Measurements from ENCODE around the gene MAPKAP1.

MAPKAP1 gene

DNA sequence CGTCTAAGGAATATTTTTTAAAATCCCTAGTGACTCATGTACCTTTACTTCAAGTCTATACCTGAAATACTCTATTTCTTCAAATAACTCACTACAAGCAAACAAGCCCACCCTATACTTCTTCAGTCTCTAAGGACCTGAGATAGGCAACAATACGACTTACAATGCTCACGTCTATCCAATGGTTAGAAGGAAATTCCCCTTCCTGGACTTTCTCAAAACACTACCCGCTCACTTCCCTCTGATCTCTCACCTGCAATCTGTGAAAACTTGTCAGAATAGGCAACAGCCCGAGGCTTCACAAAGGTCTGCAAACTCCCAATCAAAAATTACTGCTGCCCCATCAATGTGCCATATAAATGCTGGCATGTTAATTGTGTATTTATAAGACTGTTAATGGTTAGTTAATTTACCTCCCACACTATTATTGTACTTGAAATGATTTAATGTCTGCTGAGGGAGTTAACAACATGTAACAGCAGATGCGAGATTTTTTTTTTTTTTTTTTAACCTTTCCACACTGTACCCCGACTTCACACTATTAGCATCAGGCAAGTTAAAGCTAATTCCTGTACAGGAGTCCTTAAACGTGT lies 27.3 kb downstream of the MAPKAP1 start:
- no peak for DNase-seq (ENCODE audit: low read depth in 3 of 3, low spot score in 1 of 3)

DNA sequence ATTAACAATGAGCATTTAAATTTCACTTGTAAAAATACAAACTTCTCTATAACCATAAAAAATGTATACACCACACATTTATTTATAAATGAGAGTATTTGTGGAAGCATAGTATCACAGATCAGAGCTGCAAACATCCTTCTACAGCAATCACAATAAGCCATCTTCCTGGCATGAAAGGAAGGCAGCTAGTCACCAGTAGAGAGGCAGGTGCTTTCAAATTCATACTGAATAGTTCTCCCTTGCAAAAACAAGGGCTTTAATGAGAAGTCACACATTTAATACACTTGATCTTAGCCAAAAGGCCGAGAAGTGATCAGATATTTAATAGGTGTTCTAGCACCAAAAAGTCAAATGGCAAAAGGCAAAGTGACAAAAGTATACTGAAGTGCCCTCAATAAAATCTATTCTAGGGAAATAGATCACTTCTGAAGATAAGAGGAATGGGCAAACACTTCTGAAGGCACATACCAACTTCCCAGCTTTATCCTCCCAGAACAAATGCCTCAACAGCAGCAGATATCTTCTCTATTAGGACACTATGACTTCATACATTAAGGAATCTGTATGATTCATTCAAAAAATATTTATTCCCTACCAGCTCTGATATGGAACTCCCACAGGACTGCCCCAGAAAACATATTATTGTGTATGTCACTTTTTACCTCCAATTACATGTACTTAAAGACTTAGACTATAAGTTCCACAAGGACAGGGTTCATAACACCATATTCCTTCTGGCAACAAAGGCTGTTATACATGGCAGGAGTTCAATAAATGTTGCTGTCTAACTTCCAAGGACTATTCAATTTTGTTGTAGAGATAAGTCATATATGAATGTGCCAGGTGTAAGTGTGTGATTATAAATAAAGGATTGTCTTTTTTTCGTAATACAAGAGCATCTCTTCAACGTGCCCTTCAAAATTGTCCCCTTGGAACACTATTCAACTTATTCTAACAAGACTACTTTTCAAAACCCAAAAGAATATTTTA lies 31.7 kb downstream of the MAPKAP1 start:
- no peak for DNase-seq (ENCODE audit: low read depth in 3 of 3, low spot score in 1 of 3)

DNA sequence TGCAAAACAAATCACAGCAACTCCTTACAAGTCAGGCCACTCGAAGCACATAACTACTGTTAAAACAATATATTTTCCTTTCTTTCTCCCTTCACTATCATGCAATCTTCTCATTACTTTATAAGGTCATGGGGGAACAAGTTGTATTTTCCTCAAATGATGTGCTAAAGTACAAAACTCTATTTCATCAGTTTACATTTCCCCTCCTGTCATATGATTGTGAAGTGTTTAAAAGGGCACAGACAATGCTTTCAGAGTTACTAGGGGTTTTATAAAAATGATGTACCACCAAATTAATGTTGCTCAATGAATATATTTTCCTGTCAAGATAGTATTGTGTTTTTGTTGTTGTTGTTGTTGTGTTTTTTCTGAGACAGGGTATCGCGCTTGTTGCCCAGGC lies 34.1 kb downstream of the MAPKAP1 start:
- no peak for DNase-seq (ENCODE audit: low read depth in 3 of 3, low spot score in 1 of 3)

DNA sequence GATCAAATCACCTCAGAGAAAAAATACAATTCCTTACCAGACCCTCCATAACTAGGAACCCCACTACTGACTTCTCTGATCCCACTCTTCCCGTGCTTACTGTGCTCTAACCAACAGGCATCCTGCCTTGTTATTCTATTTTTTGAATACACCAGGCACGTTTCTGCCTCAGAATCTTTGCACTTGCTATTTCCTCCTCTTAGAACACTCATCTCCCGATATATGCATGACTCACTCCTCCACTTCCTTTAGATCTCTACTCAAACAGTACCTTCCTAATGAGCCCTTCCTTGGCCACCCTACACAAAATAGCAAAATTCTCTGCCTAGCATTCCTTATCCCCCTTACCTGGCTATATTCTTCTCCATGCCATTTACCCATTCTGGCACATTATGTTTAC lies 43.9 kb downstream of the MAPKAP1 start:
- no peak for DNase-seq (ENCODE audit: low read depth in 3 of 3, low spot score in 1 of 3)

DNA sequence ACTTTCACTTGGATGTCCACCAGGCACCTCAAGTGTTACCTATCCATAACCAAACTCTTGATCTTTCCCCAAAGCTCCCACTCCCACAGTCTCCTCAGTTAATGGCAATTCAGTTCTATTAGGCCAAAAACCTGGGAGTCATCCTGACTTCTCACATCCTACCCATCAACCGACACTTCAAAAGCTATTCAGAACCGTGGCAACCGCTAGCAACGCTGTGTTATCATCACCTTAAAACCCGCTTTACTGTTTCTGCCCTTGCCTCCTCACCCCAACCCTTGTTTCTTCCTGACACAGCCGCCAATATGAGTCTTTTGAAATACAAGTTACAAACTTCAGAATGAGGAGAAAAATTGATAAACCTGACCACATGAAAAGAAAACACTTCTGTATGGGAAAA lies 46.5 kb downstream of the MAPKAP1 start:
- DNase-seq (ENCODE audit: low read depth in 3 of 3, low spot score in 1 of 3) = no peak

DNA sequence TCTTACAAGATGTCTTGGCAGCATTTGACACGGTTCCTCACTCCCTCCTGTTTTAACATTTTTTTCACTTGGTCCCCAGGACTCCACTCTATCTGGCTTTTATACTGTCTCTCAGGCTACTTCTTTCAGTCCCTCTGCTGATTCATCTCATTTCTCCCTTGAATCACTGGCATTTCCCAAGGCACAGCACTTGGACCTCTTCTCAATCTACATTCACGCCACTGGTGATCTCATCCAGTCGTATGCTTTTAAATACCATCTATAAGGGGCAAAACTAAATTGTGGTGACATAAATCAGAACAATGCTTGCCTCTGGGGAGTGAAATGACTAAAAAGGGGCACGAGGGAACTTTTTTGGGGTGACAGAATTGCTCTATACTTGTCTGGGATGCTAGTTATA lies 47.1 kb downstream of the MAPKAP1 start:
- no peak for DNase-seq (ENCODE audit: low read depth in 3 of 3, low spot score in 1 of 3)

DNA sequence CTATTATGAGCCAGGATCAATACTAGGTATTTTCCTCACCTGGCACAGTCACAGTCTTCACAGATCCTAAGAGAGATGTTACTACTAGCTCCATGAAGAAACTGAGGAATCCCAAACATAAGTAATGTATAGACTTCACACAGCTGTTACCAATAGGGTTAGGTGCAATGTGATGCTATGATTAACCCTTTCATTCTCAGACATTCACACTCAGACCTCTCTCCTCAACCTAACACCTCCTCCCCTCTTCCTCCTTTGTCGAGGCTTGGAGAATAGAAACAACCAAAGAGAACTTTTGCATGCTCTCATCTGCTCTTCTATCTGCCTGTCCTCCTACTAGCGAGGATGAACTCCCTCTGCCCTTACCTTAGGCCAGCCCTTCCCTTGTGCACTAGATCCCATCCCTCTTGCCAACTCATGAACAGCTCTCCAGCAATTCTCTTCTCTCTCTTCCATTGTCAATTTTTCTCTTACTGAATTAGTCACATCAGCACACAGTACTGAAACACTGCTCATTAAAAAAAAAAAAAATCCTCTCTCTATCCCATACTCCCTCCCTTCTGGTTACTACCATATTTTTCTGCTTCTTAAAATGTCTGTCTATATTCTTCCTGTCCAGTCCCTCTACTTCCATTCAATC lies 47.7 kb downstream of the MAPKAP1 start:
- no peak for DNase-seq (ENCODE audit: low read depth in 3 of 3, low spot score in 1 of 3)

DNA sequence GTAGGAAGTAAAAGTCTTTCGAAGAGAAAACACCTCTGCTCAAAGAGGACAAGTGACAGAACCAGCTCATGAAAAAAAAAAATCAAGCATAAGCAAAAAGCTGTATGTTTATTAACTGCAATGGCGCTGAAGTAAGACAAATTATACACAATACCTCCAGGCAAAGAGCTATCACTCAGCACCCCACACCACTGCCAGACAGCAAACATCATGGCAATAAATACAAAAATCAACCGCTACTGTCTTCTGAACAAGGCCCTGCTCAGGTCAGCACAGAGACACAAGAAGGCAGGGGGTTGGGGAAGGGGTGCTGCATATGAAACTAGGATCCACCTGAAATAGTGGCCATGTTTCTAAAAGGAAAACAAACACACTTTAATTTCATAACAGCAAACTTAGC lies 50.4 kb downstream of the MAPKAP1 start:
- no peak for DNase-seq (ENCODE audit: low read depth in 3 of 3, low spot score in 1 of 3)

DNA sequence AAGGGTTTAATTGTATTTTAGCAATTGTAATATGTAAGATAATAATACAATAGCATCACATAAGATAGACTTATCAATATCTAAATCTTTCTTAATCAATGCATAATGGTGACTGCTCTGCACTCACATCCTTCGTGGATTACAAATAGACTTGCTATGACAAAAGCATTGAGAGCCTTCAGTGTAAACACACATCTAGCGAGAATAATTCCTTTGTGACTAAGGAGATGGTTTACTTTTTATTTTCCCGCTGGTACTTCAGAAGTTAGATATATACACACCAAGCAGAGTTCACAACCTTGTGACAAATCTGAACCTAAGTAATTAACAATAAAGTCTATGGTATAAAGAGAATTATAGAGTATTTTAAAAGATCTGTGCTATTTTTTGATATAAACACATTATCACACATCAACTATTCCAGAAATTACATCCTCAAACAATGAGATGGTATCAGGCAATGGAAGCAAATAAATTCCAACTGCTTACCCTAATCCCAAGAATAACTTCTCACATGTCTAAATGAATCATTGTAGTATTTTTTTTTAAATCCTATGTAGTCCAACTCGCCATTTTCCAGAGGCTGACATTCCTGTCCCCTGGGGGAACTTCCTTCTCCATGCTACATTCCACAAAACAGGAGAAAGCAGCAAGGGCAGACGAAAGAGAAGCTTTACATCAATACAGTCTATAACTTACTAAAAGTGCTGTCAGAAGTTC lies 51.2 kb downstream of the MAPKAP1 start:
- no peak for DNase-seq (ENCODE audit: low read depth in 3 of 3, low spot score in 1 of 3)

DNA sequence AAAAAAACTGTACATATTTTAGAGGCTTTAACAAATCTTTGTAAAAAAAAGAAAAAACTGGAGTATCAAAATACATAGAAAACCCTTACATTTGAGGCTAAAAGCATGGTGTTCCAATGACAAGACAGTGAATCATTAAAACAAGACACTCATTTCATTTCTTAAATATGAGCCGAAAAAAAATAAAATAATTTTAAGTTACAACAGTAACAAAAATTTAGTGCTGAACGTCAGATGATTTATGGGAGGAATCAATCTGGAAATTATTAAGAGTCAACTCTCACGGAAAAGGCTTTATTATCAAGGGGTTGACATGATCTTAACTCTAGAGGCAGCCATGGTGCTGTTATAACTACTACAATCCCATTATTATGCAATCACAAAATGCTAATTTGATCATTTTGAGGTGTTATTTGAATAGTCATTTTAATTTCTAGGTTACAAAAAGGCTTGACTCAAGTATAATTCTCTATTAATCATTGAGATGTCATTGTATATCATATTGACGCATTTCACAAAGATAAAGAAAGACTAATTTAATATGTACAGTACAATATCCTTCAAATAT lies 51.9 kb downstream of the MAPKAP1 start:
- no peak for DNase-seq (ENCODE audit: low read depth in 3 of 3, low spot score in 1 of 3)

DNA sequence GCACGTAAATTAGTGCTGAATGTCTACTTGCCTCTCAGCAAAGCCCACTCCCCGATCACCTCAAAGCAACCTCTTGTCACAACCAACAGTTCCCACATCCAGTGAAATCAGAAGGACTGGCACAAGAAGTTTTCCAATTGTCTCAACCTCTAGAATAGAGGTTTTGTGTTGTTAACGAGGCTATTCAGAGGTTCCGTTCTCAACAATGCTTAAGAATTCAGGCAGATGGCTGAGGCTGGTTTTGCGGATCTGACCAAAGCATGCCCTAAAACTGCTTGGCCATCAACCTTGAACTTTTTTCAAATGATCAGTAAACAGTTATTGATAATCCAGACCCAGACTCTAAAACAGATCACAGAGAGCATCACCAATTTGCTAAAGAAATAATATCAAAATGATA lies 52.9 kb downstream of the MAPKAP1 start:
- no peak for DNase-seq (ENCODE audit: low read depth in 3 of 3, low spot score in 1 of 3)

DNA sequence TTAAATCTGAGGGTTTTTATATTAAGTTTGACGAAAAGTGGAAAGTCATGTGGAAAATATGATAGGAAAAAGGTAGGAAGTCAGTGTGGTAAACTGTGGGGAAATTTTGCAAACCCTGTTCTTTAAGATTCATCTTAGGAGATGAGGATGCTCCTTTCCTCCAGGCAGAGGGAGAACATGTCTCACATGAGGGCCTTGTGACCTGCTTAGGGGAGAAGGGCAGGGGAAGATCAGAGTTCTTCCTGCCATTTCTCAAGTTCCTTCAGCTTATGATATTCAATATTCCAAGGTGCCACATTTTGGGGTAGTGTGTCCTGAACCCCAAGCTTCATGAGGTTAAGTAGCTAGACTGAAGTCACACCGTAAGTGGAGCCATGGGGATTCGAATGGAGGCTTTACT lies 53.7 kb downstream of the MAPKAP1 start:
- no peak for DNase-seq (ENCODE audit: low read depth in 3 of 3, low spot score in 1 of 3)

DNA sequence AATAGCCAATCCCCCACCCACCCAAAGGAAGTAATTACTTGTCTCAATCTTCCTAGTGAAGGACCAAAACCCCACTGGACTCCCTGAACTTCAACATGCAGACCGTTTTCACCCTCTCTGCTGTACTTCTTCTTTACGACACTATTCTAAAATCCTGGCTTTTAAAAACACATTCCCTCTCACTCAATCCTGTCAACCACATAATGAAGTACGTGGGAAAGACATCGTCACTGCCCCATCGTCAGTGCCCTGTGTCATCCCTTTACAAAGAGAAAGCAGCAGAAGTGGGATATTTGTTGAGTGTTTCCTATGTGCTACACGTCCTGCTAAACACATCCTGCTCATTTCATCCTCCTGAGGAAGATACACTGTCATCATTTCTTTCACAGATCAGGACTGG lies 54.2 kb downstream of the MAPKAP1 start:
- no peak for DNase-seq (ENCODE audit: low read depth in 3 of 3, low spot score in 1 of 3)

DNA sequence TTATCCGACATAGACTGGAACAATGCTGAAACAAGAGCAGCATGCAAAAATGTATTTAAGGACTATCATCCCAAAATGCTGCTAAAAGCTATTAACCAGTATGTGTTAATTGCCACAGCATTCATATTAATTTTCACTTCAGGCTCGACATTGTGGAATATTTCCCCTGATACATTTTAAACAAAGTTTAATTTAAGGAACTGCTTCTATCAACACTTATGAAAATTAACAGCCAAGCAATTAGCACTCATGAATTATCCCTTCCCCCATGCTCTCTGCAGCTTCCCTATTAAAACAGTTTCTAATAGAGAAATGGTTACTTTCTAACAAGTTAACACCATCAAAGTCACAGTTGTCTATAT lies 54.8 kb downstream of the MAPKAP1 start:
- no peak for DNase-seq (ENCODE audit: low read depth in 3 of 3, low spot score in 1 of 3)

DNA sequence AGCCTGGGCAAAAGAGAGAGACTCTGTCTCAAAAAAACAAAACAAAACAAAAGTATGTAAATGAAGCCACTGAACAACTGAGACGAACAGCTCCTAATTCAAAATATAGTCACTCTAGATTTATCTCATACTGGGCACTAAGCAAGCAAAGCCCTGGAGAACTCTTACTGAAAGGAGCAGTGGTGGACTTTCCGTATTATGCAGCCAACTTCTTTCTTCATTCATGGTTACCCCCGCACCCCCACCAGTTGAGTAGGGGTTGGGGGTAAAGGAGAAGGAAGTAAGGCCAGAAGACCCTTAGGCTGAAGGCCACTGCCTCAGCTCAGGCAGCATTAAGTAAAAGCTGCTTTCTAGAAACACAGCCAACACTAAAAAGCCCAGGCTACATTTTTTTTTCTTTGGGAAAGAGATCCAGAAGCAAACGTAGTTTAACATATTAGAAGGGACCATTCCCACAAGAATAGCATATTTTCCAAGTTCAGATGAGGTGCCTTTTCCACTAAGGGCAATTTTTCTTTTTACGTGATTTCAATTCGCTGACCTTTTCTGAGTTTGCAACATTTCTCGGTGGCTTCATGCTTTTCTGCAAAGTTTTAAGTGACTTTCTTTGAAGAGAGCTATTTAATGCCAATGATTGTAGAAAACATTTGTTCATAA lies 55.3 kb downstream of the MAPKAP1 start:
- no peak for DNase-seq (ENCODE audit: low read depth in 3 of 3, low spot score in 1 of 3)

DNA sequence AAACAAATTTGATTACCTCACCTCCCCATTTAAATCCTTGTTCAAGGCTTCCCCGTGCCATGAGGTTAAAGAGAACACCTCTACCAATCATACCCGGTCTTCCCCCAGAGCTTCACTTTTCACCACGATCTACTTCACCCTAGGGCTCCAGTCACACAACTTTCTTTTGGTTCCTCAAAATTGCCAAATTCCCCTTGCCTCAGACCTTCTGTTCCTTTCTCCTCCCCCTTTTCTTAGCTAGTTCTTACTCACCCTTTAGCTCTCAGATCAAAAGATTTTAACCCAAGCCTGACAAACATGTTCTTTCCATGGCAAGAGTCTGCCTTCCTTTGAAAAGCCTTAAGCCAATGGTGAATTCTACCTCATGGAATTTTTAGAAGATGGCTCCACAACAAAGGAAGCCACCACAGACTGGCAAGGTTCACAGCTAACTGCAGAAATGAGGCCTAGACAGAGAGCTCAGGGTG lies 56.7 kb downstream of the MAPKAP1 start:
- DNase-seq (ENCODE audit: low read depth in 3 of 3, low spot score in 1 of 3) = no peak

DNA sequence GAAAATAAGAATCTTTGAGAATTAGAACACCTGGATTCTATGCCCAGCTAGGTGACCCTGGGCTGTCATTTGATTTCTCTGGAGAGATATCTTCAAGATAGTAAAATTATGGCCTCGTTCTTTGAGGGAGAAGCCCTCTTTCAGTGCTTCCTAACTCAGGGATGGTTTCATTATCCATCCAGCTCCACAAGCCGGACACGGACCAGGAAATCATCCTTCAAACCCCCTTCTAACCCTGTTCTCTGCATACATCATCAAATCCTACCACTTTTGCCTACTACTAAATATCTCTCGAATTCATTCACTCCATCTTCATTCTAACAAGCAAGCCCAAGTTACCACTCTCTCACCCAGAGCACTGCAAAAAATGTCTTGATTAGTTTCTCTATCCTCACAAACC lies 57.2 kb downstream of the MAPKAP1 start:
- DNase-seq (ENCODE audit: low read depth in 3 of 3, low spot score in 1 of 3) = no peak

DNA sequence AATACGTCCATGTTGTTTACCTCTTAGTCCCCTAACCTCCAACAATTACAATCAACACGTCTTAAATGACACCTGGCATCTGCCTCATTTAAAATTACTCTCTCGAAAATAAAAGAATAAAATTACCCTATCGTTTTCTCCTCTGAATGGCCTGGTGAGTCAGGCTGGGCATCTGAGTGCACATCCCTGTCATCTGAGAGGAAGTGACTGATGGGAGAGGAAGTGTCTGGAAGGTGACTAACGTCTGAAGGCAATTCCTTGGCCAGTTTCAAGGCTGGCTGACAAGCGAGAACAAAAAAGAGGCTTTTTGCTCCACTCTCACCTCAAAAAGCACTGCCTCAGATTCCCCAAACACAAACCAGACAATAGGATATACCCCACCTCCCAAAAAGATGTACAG lies 57.7 kb downstream of the MAPKAP1 start:
- DNase-seq (ENCODE audit: low read depth in 3 of 3, low spot score in 1 of 3) = no peak

DNA sequence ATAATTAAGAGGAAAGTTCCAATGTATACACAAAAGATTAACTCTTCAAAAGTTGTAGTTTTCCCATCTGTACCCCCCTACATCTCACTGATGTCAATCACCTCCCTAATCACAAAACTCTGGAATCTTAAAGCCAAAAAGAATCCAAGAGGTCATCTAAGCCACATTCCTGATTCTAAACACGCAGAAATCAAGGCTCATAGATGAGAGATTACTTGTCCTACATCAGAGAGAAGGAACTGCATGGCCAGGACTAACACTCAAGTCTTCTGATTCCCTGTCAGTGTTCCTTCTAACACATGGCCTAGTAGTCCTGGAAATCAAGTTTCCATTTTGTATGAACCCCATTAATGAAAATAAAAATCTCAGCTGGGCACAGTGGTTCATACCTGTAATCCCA lies 58.7 kb downstream of the MAPKAP1 start:
- DNase-seq (ENCODE audit: low read depth in 3 of 3, low spot score in 1 of 3) = no peak

DNA sequence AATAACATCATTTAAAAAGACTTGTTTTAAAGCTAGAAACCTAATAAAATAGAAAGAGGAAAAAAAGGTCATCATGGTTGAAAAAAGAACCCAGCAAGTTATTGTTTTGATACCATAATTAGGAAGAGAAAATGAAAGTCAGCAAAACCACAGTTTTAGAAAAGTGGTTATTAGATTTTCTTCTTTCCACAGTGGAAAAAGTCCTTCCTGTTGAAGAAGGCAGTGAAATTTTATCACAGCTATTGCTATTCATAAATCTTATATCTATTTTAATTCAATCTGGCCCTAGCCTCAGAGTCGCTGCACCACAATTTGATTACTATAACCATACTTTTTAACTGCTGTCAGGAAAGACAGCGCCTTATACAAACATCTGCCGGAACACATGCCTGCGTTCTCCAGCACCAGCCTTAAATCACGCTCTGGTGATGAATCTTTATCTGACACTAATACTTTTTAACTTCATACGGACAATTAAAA lies 60.3 kb downstream of the MAPKAP1 start:
- no peak for DNase-seq (ENCODE audit: low read depth in 3 of 3, low spot score in 1 of 3)

DNA sequence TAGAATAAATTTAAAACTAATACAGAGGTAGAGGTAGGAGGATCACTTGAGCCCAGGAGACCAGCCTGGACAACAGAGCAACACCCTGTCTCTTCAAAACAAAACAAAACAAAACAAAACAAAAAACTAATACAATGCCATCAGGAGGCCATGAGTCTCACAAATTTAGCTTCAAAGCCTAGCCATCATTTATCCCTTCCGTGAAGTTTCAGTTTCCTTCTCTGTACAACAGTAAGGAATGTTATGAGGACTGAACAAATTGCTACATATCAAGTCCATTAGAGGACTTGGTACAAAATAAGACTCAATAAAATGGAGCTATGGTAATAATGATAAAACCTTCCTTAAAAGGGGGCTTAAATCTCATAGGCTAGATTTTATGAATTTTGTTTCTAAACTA lies 60.8 kb downstream of the MAPKAP1 start:
- DNase-seq (ENCODE audit: low read depth in 3 of 3, low spot score in 1 of 3) = no peak
